GM12892 (cell line): Measurements from ENCODE around the gene ARHGAP26.

ENCODE experiments used
- POLR2A ChIP-seq: IDR thresholded peaks from 2 replicates; pipeline ENCODE4 v1.6.1; 2011; ENCODE audit warnings: low read depth, low read length, control low read depth
- TAF1 ChIP-seq: IDR thresholded peaks from 2 replicates; pipeline ENCODE4 v1.6.1; 2011; ENCODE audit warnings: low read depth, mild to moderate bottlenecking, control low read depth, low read length, borderline replicate concordance

GRCh38 chr5:143135832-143136551 is 365.8 kb downstream of the ARHGAP26 start:
- TF ChIP-seq POLR2A (no peak), TAF1 (no peak)
